ENCODE data around the gene PSAP.

DNA sequence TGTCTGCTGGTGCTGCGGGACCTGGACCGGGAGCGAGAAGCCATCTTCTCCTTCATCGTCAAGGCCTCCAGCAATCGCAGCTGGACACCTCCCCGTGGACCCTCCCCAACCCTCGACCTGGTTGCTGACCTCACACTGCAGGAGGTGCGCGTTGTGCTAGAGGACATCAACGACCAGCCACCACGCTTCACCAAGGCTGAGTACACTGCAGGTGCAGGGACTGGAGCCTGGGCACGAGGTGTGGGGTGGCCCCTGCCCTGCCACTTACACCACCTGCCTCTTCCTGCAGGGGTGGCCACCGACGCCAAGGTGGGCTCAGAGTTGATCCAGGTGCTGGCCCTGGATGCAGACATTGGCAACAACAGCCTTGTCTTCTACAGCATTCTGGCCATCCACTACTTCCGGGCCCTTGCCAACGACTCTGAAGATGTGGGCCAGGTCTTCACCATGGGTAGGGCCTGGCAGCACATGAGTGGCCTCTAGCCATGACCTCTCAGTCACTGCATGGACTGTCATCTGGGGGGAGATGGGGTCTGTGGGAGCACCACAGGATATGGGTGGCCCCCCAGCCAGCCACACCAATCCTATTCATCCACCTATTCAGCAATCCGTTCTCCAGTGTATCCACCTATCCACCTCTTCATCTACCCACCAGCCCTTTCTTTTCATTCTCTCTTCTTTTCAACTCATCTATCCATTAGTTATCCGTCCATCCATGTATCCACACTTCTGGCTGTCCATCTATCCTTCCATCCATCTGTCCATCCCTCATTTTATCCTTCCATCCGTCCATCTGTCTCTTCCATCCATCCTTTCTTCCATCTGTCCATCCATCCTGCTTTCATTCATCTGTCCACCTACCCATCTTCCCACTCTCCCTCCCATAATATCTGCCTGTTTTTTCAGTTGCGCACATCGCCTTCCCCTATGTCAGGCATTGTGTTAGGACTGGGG is 43.2 kb downstream of the PSAP start:
- TF ChIP-seq, protein P1, sequence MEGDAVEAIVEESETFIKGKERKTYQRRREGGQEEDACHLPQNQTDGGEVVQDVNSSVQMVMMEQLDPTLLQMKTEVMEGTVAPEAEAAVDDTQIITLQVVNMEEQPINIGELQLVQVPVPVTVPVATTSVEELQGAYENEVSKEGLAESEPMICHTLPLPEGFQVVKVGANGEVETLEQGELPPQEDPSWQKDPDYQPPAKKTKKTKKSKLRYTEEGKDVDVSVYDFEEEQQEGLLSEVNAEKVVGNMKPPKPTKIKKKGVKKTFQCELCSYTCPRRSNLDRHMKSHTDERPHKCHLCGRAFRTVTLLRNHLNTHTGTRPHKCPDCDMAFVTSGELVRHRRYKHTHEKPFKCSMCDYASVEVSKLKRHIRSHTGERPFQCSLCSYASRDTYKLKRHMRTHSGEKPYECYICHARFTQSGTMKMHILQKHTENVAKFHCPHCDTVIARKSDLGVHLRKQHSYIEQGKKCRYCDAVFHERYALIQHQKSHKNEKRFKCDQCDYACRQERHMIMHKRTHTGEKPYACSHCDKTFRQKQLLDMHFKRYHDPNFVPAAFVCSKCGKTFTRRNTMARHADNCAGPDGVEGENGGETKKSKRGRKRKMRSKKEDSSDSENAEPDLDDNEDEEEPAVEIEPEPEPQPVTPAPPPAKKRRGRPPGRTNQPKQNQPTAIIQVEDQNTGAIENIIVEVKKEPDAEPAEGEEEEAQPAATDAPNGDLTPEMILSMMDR (IDR thresholded peaks at IDR 0.05; ENCODE audit: low read length): no peak
- no peak for TF ChIP-seq EZH2phosphoT487 (IDR thresholded peaks at IDR 0.05; ENCODE audit: low read length)

All from MM.1S (cell line).